ENCODE results near the gene ACOT8. TPM values are rescaled to one million over a fixed set of nuclear protein-coding genes. Genes with fewer than 3 reads are reported as not detected.

ACOT8 gene
- total and polyA plus RNA-seq, 10 of the 15 experiments (the other 5 are each of a cell fraction or from before 2014, with no cell fraction given): 5.1 to 47.9 (median 31.8) TPM

GRCh38 chr20:45896641-45897161, 39.5 kb upstream of the ACOT8 start:
- Histone ChIP-seq H3K79me2 (ENCODE audit: control insufficient read depth, insufficient read depth, low read length) (no peaks in the 10 kb centered on the region), H2AFZ (ENCODE audit: control insufficient read depth, low read depth, low read length) (no peak overlapping the region), H3K9me3 (replicated peaks; ENCODE audit: control insufficient read depth, insufficient read depth, low read length) (no peaks in the 10 kb centered on the region), H3K4me3 (no peak overlapping the region), H4K20me1 (ENCODE audit: control insufficient read depth, insufficient read depth) (no peaks in the 10 kb centered on the region), H3K27ac (ENCODE audit: control insufficient read depth, insufficient read depth) (no peak overlapping the region), H3K36me3 (ENCODE audit: control insufficient read depth in 2 of 2, insufficient read depth in 2 of 2, low read length in 1 of 2) (peaks cover 0 to 4% of the 10 kb centered on the region in 2 experiments; a peak in 2 of 4 replicates), H3K9ac (ENCODE audit: control insufficient read depth, insufficient read depth, low read length) (no peak overlapping the region), H3K27me3 (replicated peaks in 1 of 2; ENCODE audit: control insufficient read depth in 2 of 2, insufficient read depth in 2 of 2, low read length in 1 of 2) (no peaks in the 10 kb centered on the region), H3K4me1 (ENCODE audit: control insufficient read depth, insufficient read depth, low read length) (peaks cover 15% of the 10 kb centered on the region), H3K4me2 (ENCODE audit: control insufficient read depth, insufficient read depth) (no peak overlapping the region)
- SMC1A ChIA-PET (ENCODE audit: uncharacterized antibody, unreplicated experiment): no interaction called here
- 87% methylated on average over 12 of the region's 14 CpGs for WGBS (ENCODE audit: insufficient coverage, insufficient replicate concordance, low lambda C conversion rate, missing lambda C conversion rate)
- in situ Hi-C loops (cut with MboI): no loop called here
- no peak for DNase-seq (ENCODE audit: low read depth, low spot score)
- RAD21 ChIA-PET (ENCODE audit: unreplicated experiment): no interaction called here
- no peak for ATAC-seq
- intact Hi-C loops (cut with micrococcal nuclease; ENCODE audit: unreplicated experiment): no loop called here
- CTCF ChIA-PET: interaction anchor here (0.6 kb wide), 1 partner anchor 36 kb away, joined by 3 read pairs; no protein-coding TSS in a partner anchor
- no TSS peak for BruUV-seq (replicated peaks)
- TF ChIP-seq IKZF2 (IDR thresholded peaks at IDR 0.05) (no peak), USF1 (IDR thresholded peaks at IDR 0.05; ENCODE audit: borderline replicate concordance, extremely low read length, insufficient read depth, low read depth, low read length) (no peak), BCLAF1 (IDR thresholded peaks at IDR 0.05) (no peak), HSF1 (IDR thresholded peaks at IDR 0.05; ENCODE audit: low read depth, low read length) (no peak), SKIL (IDR thresholded peaks at IDR 0.05; ENCODE audit: low read depth, poor library complexity, severe bottlenecking) (no peak), PAX8 (IDR thresholded peaks at IDR 0.05) (no peak)
- POLR2A ChIA-PET: interaction anchor here (1.1 kb wide), 1 partner anchor 13 kb away, joined by 3 read pairs; no protein-coding TSS in a partner anchor
- FAIRE-seq: no peak

All from GM12878 (cell line).